ENCODE data around the gene SMYD3. TPM values are rescaled to one million over a fixed set of nuclear protein-coding genes. Genes with fewer than 3 reads are reported as not detected.

SMYD3 gene
- total and polyA plus RNA-seq, 10 of the 15 experiments (the other 5 are each of a cell fraction or from before 2014, with no cell fraction given) = 18.3 to 54.0 (median 24.8) TPM

- ChIA-PET CTCF (interaction anchor here (1.5 to 2.0 kb wide), 2 partner anchors 32 to 37 kb away, joined by 4 to 5 read pairs; no protein-coding TSS in a partner anchor), RAD21 (ENCODE audit: unreplicated experiment) (interaction anchor here (0.7 kb wide), 1 partner anchor 220 kb away, joined by 3 read pairs; no protein-coding TSS in a partner anchor), SMC1A (ENCODE audit: uncharacterized antibody, unreplicated experiment) (no interaction called here), POLR2A (no interaction called here)
- in situ Hi-C loops (cut with MboI) (no loop called here), intact Hi-C loops (cut with micrococcal nuclease; ENCODE audit: unreplicated experiment) (no loop called here)
- Histone ChIP-seq H3K4me2 (ENCODE audit: control insufficient read depth, insufficient read depth) (no peak overlapping the region), H3K4me3 (no peak overlapping the region), H3K4me1 (ENCODE audit: control insufficient read depth, insufficient read depth, low read length) (peaks cover 8% of the 10 kb centered on the region; the same call in 1 of the 2 replicates), H3K79me2 (ENCODE audit: control insufficient read depth, insufficient read depth, low read length) (no peaks in the 10 kb centered on the region), H3K9me3 (replicated peaks; ENCODE audit: control insufficient read depth, insufficient read depth, low read length) (peaks cover 9% of the 10 kb centered on the region; the same call in 1 of the 3 replicates), H4K20me1 (ENCODE audit: control insufficient read depth, insufficient read depth) (no peaks in the 10 kb centered on the region), H3K27me3 (replicated peaks in 1 of 2; ENCODE audit: control insufficient read depth in 2 of 2, insufficient read depth in 2 of 2, low read length in 1 of 2) (no peaks in the 10 kb centered on the region; a peak in 1 of 4 replicates), H3K27ac (ENCODE audit: control insufficient read depth, insufficient read depth) (no peak overlapping the region), H3K9ac (ENCODE audit: control insufficient read depth, insufficient read depth, low read length) (no peak overlapping the region), H3K36me3 (ENCODE audit: control insufficient read depth in 2 of 2, insufficient read depth in 2 of 2, low read length in 1 of 2) (no peaks in the 10 kb centered on the region), H2AFZ (ENCODE audit: control insufficient read depth, low read depth, low read length) (no peak overlapping the region)
- no peak for ATAC-seq
- DNase-seq (ENCODE audit: low read depth, low spot score) = no peak
- no TSS peak for BruUV-seq (replicated peaks)
- 41% methylated on average over 2 of the region's 2 CpGs for WGBS (ENCODE audit: insufficient coverage, insufficient replicate concordance, low lambda C conversion rate, missing lambda C conversion rate)
- FAIRE-seq = no peak
- no peak for TF ChIP-seq SP1 (IDR thresholded peaks at IDR 0.05; ENCODE audit: low read depth, low read length)
- no peak for TF ChIP-seq ASH2L (IDR thresholded peaks at IDR 0.05; ENCODE audit: borderline replicate concordance, low read depth)
- no peak for TF ChIP-seq CUX1 (IDR thresholded peaks at IDR 0.05; ENCODE audit: insufficient replicate concordance, low read depth, low read length)
- TF ChIP-seq TBL1XR1 (IDR thresholded peaks at IDR 0.05; ENCODE audit: low read depth, low read length) = no peak
- no peak for TF ChIP-seq ZNF207 (IDR thresholded peaks at IDR 0.05; ENCODE audit: borderline replicate concordance)
Measured at GRCh38 chr1:246530482-246530881, 23.4 kb upstream of the SMYD3 start.
